Measurements from ENCODE around the gene TTLL10.

DNA sequence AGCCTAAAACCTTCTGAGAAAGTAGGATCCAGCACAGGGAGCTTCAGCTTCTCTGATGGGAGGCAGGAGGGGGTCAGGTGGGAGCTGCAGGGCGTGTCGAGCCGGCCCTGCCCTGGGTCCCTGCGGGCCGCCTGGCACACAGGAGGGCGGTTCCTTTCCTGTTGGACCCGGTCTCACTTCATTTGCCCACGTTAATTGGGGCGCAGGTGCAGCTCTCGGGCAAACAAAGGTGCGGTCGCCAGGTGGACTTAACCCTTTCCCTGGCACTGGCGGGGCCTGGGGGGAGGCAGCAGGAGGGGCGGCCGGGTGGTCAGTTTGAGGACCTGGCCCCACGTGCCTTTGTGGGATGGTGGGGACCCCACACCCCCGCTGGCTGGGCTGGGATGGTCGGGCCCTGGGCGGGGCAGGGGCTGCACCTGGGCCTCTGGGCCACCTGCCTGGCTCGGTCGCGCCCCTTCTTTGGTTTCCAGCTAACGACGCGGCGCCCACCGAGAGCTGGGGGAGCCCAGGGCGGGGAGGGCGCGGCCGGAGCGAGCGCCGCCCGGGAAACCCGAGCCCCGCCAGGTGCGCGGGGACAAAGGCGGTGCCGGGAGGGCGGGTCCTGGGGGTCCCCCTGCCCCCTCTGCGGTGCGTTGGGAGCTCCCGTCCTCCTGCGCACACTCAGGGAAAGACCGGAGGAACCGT is 37.0 kb upstream of the TTLL10 start:
- TF ChIP-seq, protein P1, sequence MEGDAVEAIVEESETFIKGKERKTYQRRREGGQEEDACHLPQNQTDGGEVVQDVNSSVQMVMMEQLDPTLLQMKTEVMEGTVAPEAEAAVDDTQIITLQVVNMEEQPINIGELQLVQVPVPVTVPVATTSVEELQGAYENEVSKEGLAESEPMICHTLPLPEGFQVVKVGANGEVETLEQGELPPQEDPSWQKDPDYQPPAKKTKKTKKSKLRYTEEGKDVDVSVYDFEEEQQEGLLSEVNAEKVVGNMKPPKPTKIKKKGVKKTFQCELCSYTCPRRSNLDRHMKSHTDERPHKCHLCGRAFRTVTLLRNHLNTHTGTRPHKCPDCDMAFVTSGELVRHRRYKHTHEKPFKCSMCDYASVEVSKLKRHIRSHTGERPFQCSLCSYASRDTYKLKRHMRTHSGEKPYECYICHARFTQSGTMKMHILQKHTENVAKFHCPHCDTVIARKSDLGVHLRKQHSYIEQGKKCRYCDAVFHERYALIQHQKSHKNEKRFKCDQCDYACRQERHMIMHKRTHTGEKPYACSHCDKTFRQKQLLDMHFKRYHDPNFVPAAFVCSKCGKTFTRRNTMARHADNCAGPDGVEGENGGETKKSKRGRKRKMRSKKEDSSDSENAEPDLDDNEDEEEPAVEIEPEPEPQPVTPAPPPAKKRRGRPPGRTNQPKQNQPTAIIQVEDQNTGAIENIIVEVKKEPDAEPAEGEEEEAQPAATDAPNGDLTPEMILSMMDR (IDR thresholded peaks at IDR 0.05; ENCODE audit: low read depth, low read length, missing input control), result no peak
- TF ChIP-seq, protein P2, sequence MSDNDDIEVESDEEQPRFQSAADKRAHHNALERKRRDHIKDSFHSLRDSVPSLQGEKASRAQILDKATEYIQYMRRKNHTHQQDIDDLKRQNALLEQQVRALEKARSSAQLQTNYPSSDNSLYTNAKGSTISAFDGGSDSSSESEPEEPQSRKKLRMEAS (IDR thresholded peaks at IDR 0.05), result no peak
- TF ChIP-seq SP1 (IDR thresholded peaks at IDR 0.05) (no peak), RXRA (IDR thresholded peaks at IDR 0.05) (no peak), JUND (IDR thresholded peaks at IDR 0.05) (no peak), GABPA (IDR thresholded peaks at IDR 0.05 in 1 of 2, conservative IDR thresholded peaks at IDR 0.05 in 1 of 2) (no peak), RAD21 (IDR thresholded peaks at IDR 0.05) (no peak)

Measured in liver (tissue), 3 donors.